ENCODE results near the gene PTPN14.

Gene PTPN14

DNA sequence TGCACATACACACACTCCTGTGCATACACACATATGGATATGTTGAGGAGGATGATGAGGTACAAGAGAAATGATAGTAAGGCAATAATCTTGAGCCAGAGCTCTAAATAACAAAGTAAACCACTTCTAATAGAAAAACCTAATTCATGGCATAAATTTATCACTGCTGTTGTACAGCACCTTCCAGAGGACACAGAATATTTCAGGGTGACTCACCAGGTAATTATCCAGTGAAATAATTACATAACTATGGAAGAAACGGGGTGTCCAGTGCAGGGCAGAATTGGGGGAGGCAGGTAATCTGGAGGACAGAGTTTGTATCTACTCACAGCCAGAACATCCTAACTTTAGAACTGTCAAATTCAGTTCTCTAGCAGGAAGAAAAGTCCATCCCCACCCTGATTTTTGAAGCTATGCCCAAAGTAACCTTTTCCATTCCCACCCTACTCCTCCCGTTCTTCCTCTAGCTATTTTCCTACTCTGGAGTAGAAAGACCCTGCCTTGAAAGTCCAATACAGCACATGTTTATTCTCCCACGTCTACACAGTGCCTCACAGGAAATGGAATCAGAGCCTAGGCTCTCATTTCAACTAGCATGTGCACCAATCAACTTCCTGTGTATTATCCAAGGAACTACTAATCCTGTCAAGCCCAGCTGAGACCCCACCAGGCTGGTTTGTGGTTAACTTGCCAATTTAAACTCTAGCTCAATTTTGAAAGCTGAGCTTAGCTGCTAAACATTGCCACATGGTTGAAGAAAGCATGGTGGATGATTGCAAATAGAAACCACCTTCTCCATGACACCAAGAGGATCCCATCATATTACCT lies 96.6 kb downstream of the PTPN14 start:
- Histone ChIP-seq H3K79me2 (ENCODE audit: insufficient read depth, low read length) (0 out of 2 replicates have a peak, but pooled peaks cover 6% of the 10 kb centered on the region), H2AFZ (ENCODE audit: low read length) (no peak overlapping the region), H4K20me1 (ENCODE audit: insufficient read depth, low read length, poor library complexity, severe bottlenecking) (no peaks in the 10 kb centered on the region), H3K4me3 (ENCODE audit: low read length, poor library complexity, severe bottlenecking) (peak overlapping the region; percentile 9), H3K9me2 (replicated peaks; ENCODE audit: low read depth, low read length) (no peaks in the 10 kb centered on the region), H3K9ac (ENCODE audit: low read depth, low read length, poor library complexity, severe bottlenecking) (peak overlapping the region; percentile 12), H3K36me3 (ENCODE audit: insufficient read depth, low read length) (no peaks in the 10 kb centered on the region; the same call in 1 of the 2 replicates), H3F3A (ENCODE audit: low read depth) (no peaks in the 10 kb centered on the region), H3K4me2 (ENCODE audit: low read depth, low read length, poor library complexity, severe bottlenecking) (peak overlapping the region; percentile 49), H3K9me3 (ENCODE audit: insufficient read depth, low read depth, low read length) (no peaks in the 10 kb centered on the region), H3K27me3 (ENCODE audit: insufficient read depth, low read length, poor library complexity, severe bottlenecking) (no peaks in the 10 kb centered on the region), H3K4me1 (ENCODE audit: insufficient read depth, low read length, poor library complexity, severe bottlenecking) (peaks cover 45% of the 10 kb centered on the region)
- TF ChIP-seq, protein P1, sequence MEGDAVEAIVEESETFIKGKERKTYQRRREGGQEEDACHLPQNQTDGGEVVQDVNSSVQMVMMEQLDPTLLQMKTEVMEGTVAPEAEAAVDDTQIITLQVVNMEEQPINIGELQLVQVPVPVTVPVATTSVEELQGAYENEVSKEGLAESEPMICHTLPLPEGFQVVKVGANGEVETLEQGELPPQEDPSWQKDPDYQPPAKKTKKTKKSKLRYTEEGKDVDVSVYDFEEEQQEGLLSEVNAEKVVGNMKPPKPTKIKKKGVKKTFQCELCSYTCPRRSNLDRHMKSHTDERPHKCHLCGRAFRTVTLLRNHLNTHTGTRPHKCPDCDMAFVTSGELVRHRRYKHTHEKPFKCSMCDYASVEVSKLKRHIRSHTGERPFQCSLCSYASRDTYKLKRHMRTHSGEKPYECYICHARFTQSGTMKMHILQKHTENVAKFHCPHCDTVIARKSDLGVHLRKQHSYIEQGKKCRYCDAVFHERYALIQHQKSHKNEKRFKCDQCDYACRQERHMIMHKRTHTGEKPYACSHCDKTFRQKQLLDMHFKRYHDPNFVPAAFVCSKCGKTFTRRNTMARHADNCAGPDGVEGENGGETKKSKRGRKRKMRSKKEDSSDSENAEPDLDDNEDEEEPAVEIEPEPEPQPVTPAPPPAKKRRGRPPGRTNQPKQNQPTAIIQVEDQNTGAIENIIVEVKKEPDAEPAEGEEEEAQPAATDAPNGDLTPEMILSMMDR (conservative IDR thresholded peaks at IDR 0.05; ENCODE audit: low read length) = no peak
- TF ChIP-seq EZH2phosphoT487 (IDR thresholded peaks at IDR 0.05; ENCODE audit: borderline replicate concordance) = no peak

GRCh38 chr1:214453109-214453722 lies 98.2 kb downstream of the PTPN14 start:
- Histone ChIP-seq H3K9me3 (ENCODE audit: insufficient read depth, low read depth, low read length) (no peaks in the 10 kb centered on the region), H3K4me2 (ENCODE audit: low read depth, low read length, poor library complexity, severe bottlenecking) (no peak overlapping the region), H2AFZ (ENCODE audit: low read length) (no peak overlapping the region), H3K79me2 (ENCODE audit: insufficient read depth, low read length) (0 out of 2 replicates have a peak, but pooled peaks cover 3% of the 10 kb centered on the region), H3K27me3 (ENCODE audit: insufficient read depth, low read length, poor library complexity, severe bottlenecking) (no peaks in the 10 kb centered on the region), H3F3A (ENCODE audit: low read depth) (no peaks in the 10 kb centered on the region), H3K9me2 (replicated peaks; ENCODE audit: low read depth, low read length) (no peaks in the 10 kb centered on the region), H4K20me1 (ENCODE audit: insufficient read depth, low read length, poor library complexity, severe bottlenecking) (no peaks in the 10 kb centered on the region), H3K4me1 (ENCODE audit: insufficient read depth, low read length, poor library complexity, severe bottlenecking) (peaks cover 45% of the 10 kb centered on the region), H3K36me3 (ENCODE audit: insufficient read depth, low read length) (no peaks in the 10 kb centered on the region; the same call in 1 of the 2 replicates), H3K4me3 (ENCODE audit: low read length, poor library complexity, severe bottlenecking) (no peak overlapping the region), H3K9ac (ENCODE audit: low read depth, low read length, poor library complexity, severe bottlenecking) (no peak overlapping the region)
- TF ChIP-seq, protein P1 (conservative IDR thresholded peaks at IDR 0.05; ENCODE audit: low read length) = no peak
- no peak for TF ChIP-seq EZH2phosphoT487 (IDR thresholded peaks at IDR 0.05; ENCODE audit: borderline replicate concordance)

GRCh38 chr1:214452152-214452784 lies 99.1 kb downstream of the PTPN14 start:
- H3K9ac ChIP-seq (ENCODE audit: low read depth, low read length, poor library complexity, severe bottlenecking) = no peak overlapping the region
- no peaks in the 10 kb centered on the region; the same call in 1 of the 2 replicates for H3K36me3 ChIP-seq (ENCODE audit: insufficient read depth, low read length)
- TF ChIP-seq, protein P1 (conservative IDR thresholded peaks at IDR 0.05; ENCODE audit: low read length) = peak; percentile 60
- TF ChIP-seq EZH2phosphoT487 (IDR thresholded peaks at IDR 0.05; ENCODE audit: borderline replicate concordance) = no peak
- H2AFZ ChIP-seq (ENCODE audit: low read length) = no peak overlapping the region
- no peaks in the 10 kb centered on the region for H3F3A ChIP-seq (ENCODE audit: low read depth)
- no peaks in the 10 kb centered on the region for H3K27me3 ChIP-seq (ENCODE audit: insufficient read depth, low read length, poor library complexity, severe bottlenecking)
- H3K79me2 ChIP-seq (ENCODE audit: insufficient read depth, low read length) = no peaks in the 10 kb centered on the region
- H3K9me2 ChIP-seq (replicated peaks; ENCODE audit: low read depth, low read length) = no peaks in the 10 kb centered on the region
- no peaks in the 10 kb centered on the region for H4K20me1 ChIP-seq (ENCODE audit: insufficient read depth, low read length, poor library complexity, severe bottlenecking)
- H3K4me3 ChIP-seq (ENCODE audit: low read length, poor library complexity, severe bottlenecking) = no peak overlapping the region
- H3K4me1 ChIP-seq (ENCODE audit: insufficient read depth, low read length, poor library complexity, severe bottlenecking) = peaks cover 45% of the 10 kb centered on the region
- no peaks in the 10 kb centered on the region for H3K9me3 ChIP-seq (ENCODE audit: insufficient read depth, low read depth, low read length)
- no peak overlapping the region for H3K4me2 ChIP-seq (ENCODE audit: low read depth, low read length, poor library complexity, severe bottlenecking)
